Measurements from ENCODE around the gene POP5.

- TF ChIP-seq POLR2AphosphoS5 (IDR thresholded peaks at IDR 0.05; ENCODE audit: borderline replicate concordance, low read depth, low read length) (no peak), FOXP2 (optimal IDR thresholded peaks at IDR 0.05; ENCODE audit: control extremely low read depth, extremely low read length, insufficient read depth) (no peak)
These were observed 3.3 kb upstream of the POP5 start for GRCh38 chr12:120584343-120585149.

Data from SK-N-MC (cell line).